HEK293 (cell line): Measurements from ENCODE around the gene MTHFD1L.

ENCODE experiments used
- CTCF ChIA-PET: fragments of 350-600 bp; formaldehyde crosslinking; extraction: SDS; loops from one replicate; lab custom pipeline; 2021; ENCODE audit warnings: antibody characterized with exemption; lab: Yijun Ruan, JAX
- POLR2A ChIA-PET: fragments of 300-600 bp; formaldehyde crosslinking; extraction: SDS; loops from one replicate; lab custom pipeline; 2020; ENCODE audit warnings: antibody characterized with exemption, inconsistent platforms; lab: Yijun Ruan, JAX
- H3K27ac ChIP-seq: fragments of 200-500 bp; sonication (Bioruptor generic); 2 replicates; pipeline ENCODE4 v1.5.1; 2014; ENCODE audit warnings: low read depth, low read length, control low read depth, inconsistent platforms; ENCODE audit errors: extremely low read depth
- H3K36me3 ChIP-seq, 2 experiments: fragments of 200-500 bp in 1 of 2; sonication (Bioruptor generic) in 1 of 2; 1 replicate in 1 of 2; 2 replicates in 1 of 2; pipeline ENCODE4 v1.5.1; 2014 to 2017; ENCODE audit warnings: inconsistent platforms in 2 of 2, low read length in 2 of 2; ENCODE audit not compliant: control insufficient read depth in 2 of 2, insufficient read depth in 1 of 2
- H3K4me1 ChIP-seq: fragments of 200-500 bp; sonication (Bioruptor generic); 2 replicates; pipeline ENCODE4 v1.5.1; 2014; ENCODE audit warnings: mild to moderate bottlenecking, low read length, inconsistent platforms; ENCODE audit not compliant: control insufficient read depth, insufficient read depth
- H3K4me3 ChIP-seq: 2 replicates; pipeline ENCODE4 v1.5.1; 2011; ENCODE audit warnings: low read depth, mild to moderate bottlenecking, control low read depth, low read length, moderate library complexity
- H3K9me3 ChIP-seq: fragments of 200-500 bp; sonication (Bioruptor generic); 2 replicates; pipeline ENCODE4 v1.5.1; 2014; ENCODE audit warnings: low read depth, low read length, inconsistent platforms; ENCODE audit not compliant: control insufficient read depth, insufficient read depth
- BCL11A ChIP-seq: fragments of 450-650 bp; formaldehyde crosslinking; IDR thresholded peaks from 2 replicates; pipeline ENCODE4 v1.5.1; 2016; ENCODE audit warnings: low read depth, missing biosample characterization, missing genetic modification characterization
- HOXC10 ChIP-seq: sonication (generic); formaldehyde crosslinking; IDR thresholded peaks from 2 replicates; pipeline ENCODE4 v1.8.1; 2023; ENCODE audit warnings: mild to moderate bottlenecking, missing genetic modification reagents
- KLF16 ChIP-seq: fragments of 450-650 bp; formaldehyde crosslinking; IDR thresholded peaks from 2 replicates; pipeline ENCODE4 v1.5.1; 2017; ENCODE audit warnings: missing biosample characterization, missing genetic modification characterization
- KLF7 ChIP-seq: fragments of 450-650 bp; formaldehyde crosslinking; IDR thresholded peaks from 2 replicates; pipeline ENCODE4 v1.5.1; 2016; ENCODE audit warnings: missing biosample characterization, missing genetic modification characterization, borderline replicate concordance
- MEIS1 ChIP-seq: sonication (generic); formaldehyde crosslinking; IDR thresholded peaks from 2 replicates; pipeline ENCODE4 v1.8.1; 2022; ENCODE audit warnings: missing genetic modification reagents, mild to moderate bottlenecking, borderline replicate concordance
- OSR2 ChIP-seq: fragments of 450-650 bp; formaldehyde crosslinking; IDR thresholded peaks from 2 replicates; pipeline ENCODE4 v1.5.1; 2016; ENCODE audit warnings: missing biosample characterization, missing genetic modification characterization
- SCRT1 ChIP-seq: fragments of 450-650 bp; formaldehyde crosslinking; IDR thresholded peaks from 2 replicates; pipeline ENCODE4 v1.5.1; 2016; ENCODE audit warnings: missing biosample characterization, missing genetic modification characterization, borderline replicate concordance
- ZBTB1 ChIP-seq: fragments of 450-650 bp; formaldehyde crosslinking; IDR thresholded peaks from 2 replicates; pipeline ENCODE4 v1.5.1; 2016; ENCODE audit warnings: missing biosample characterization, missing genetic modification characterization
- ZBTB17 ChIP-seq: fragments of 450-650 bp; formaldehyde crosslinking; IDR thresholded peaks from 2 replicates; pipeline ENCODE4 v1.5.1; 2016; ENCODE audit warnings: missing biosample characterization, missing genetic modification characterization
- ZBTB8A ChIP-seq: fragments of 450-650 bp; formaldehyde crosslinking; IDR thresholded peaks from 2 replicates; pipeline ENCODE4 v1.5.1; 2016; ENCODE audit warnings: missing biosample characterization, missing genetic modification characterization
- ZFHX2 ChIP-seq: fragments of 450-650 bp; formaldehyde crosslinking; conservative IDR thresholded peaks from 2 replicates; pipeline ENCODE4 v1.5.1; 2016; ENCODE audit warnings: missing biosample characterization, missing genetic modification characterization
- ZNF266 ChIP-seq: fragments of 450-650 bp; formaldehyde crosslinking; IDR thresholded peaks from 2 replicates; pipeline ENCODE4 v1.5.1; 2016; ENCODE audit warnings: missing biosample characterization, missing genetic modification characterization, low read depth
- ZNF366 ChIP-seq: fragments of 450-650 bp; formaldehyde crosslinking; conservative IDR thresholded peaks from 2 replicates; pipeline ENCODE4 v1.5.1; 2016; ENCODE audit warnings: missing biosample characterization, missing genetic modification characterization
- ZNF530 ChIP-seq: fragments of 450-650 bp; formaldehyde crosslinking; IDR thresholded peaks from 2 replicates; pipeline ENCODE4 v1.5.1; 2016; ENCODE audit warnings: low read depth, missing biosample characterization, missing genetic modification characterization
- ZNF558 ChIP-seq: fragments of 450-650 bp; formaldehyde crosslinking; IDR thresholded peaks from 2 replicates; pipeline ENCODE4 v1.5.1; 2016; ENCODE audit warnings: missing biosample characterization, missing genetic modification characterization
- ZNF600 ChIP-seq: fragments of 450-650 bp; formaldehyde crosslinking; IDR thresholded peaks from 2 replicates; pipeline ENCODE4 v1.5.1; 2016; ENCODE audit warnings: missing biosample characterization, missing genetic modification characterization
- ZNF626 ChIP-seq: fragments of 450-650 bp; sonication (Bioruptor Pico); formaldehyde crosslinking; IDR thresholded peaks from 2 replicates; pipeline ENCODE4 v1.5.1; 2018; ENCODE audit warnings: missing biosample characterization, missing genetic modification characterization, inconsistent platforms
- ZNF629 ChIP-seq: fragments of 450-650 bp; formaldehyde crosslinking; IDR thresholded peaks from 2 replicates; pipeline ENCODE4 v1.5.1; 2017; ENCODE audit warnings: missing biosample characterization, missing genetic modification characterization
- ZNF660 ChIP-seq: fragments of 450-650 bp; IDR thresholded peaks from 2 replicates; pipeline ENCODE4 v1.5.1; 2018; ENCODE audit warnings: missing biosample characterization, mild to moderate bottlenecking, missing genetic modification characterization
- ZNF664 ChIP-seq: fragments of 450-650 bp; formaldehyde crosslinking; IDR thresholded peaks from 2 replicates; pipeline ENCODE4 v1.5.1; 2016; ENCODE audit warnings: missing biosample characterization, missing genetic modification characterization
- ZNF701 ChIP-seq: fragments of 450-650 bp; formaldehyde crosslinking; IDR thresholded peaks from 2 replicates; pipeline ENCODE4 v1.5.1; 2016; ENCODE audit warnings: missing biosample characterization, missing genetic modification characterization
- ZSCAN16 ChIP-seq: fragments of 450-650 bp; formaldehyde crosslinking; IDR thresholded peaks from 2 replicates; pipeline ENCODE4 v1.5.1; 2016; ENCODE audit warnings: missing biosample characterization, missing genetic modification characterization
- TF ChIP-seq, protein P1 (sequence below): fragments of 450-650 bp; formaldehyde crosslinking; optimal IDR thresholded peaks from 2 replicates; pipeline ENCODE3; 2016; ENCODE audit warnings: missing biosample characterization, mild to moderate bottlenecking, missing genetic modification characterization

The MTHFD1L gene

DNA sequence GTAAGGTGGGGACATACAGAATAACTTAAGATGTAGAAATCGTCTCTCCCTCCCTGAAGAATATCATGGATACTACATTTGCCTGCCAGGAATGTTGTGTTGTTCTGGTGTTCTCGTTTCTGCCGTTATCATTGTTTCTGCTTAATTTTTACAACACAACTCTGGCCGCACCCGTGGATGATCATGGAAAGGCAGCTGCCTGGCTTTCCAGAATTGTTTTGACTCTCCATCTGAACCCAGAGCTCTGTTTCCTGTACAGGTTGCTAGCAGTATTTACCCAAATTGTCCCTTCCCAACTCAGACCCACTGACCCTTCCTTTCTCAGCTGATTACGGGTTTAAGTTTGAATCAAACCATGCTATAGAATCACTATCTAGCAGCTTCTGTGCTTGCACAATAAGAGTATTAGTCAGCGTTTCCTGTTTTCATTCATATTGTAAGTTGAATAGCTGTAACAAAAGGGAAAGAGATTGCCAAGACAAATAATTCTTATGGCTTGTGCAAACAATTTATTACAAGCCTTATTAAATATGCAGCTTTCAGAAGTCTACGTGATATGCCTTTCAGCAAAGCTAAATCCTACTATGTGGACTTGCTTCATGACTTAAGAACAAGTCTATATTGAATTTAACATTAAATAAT lies 139.0 kb downstream of the MTHFD1L start (continued):
- TF ChIP-seq ZNF558 (tag by site-specific recombination) (peak; percentile 58), OSR2 (peak; percentile 61), BCL11A (tag by site-specific recombination) (no peak), ZNF701 (no peak), KLF7 (tag by site-specific recombination) (no peak), ZNF600 (peak; percentile 77), ZBTB8A (tag by site-specific recombination) (no peak), ZSCAN16 (tag by site-specific recombination) (no peak), ZBTB17 (tag by site-specific recombination) (peak; percentile 65), SCRT1 (tag by site-specific recombination) (no peak), ZNF266 (tag by site-specific recombination) (no peak), ZNF629 (tag by site-specific recombination) (peak; percentile 63), ZFHX2 (no peak), ZNF366 (tag by site-specific recombination) (0 out of 2 replicates have a peak, but pooled peaks have one; percentile 41), ZNF664 (tag by site-specific recombination) (no peak), HOXC10 (CRISPR knock-in tag) (0 out of 2 replicates have a peak, but pooled peaks have one; percentile 43)

DNA sequence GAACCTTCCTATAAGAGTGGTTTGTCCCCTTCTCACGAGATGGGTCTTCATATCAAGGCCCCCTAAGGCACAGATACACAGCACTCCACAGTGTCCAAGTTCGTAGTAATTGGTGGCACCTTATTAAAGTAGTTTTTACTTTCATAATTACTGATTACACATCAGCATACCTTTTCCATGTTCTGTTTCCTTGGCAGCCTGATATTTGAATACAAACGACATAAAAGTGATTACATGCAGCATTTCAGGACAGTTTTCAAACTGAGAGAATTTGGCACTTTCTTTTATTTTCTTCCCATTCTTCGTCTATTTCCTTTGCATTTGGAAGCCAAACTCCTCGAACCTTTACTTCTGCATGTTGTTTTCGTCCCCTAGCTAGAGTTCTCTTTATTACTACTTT lies 139.7 kb downstream of the MTHFD1L start:
- H3K27ac ChIP-seq: no peak overlapping the region
- no peaks in the 10 kb centered on the region for H3K9me3 ChIP-seq
- POLR2A ChIA-PET: no interaction called here
- TF ChIP-seq ZNF266 (tag by site-specific recombination): no peak
- no peak for TF ChIP-seq ZBTB1 (tag by site-specific recombination)
- TF ChIP-seq ZNF626 (tag by site-specific recombination): no peak
- TF ChIP-seq ZNF701: no peak
- no peak for TF ChIP-seq MEIS1 (CRISPR knock-in tag)
- no peak for TF ChIP-seq ZNF629 (tag by site-specific recombination)
- TF ChIP-seq, protein P1, sequence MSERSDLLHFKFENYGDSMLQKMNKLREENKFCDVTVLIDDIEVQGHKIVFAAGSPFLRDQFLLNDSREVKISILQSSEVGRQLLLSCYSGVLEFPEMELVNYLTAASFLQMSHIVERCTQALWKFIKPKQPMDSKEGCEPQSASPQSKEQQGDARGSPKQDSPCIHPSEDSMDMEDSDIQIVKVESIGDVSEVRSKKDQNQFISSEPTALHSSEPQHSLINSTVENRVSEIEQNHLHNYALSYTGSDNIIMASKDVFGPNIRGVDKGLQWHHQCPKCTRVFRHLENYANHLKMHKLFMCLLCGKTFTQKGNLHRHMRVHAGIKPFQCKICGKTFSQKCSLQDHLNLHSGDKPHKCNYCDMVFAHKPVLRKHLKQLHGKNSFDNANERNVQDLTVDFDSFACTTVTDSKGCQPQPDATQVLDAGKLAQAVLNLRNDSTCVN (tag by site-specific recombination): no peak
- TF ChIP-seq ZNF660 (tag by site-specific recombination): no peak
- H3K36me3 ChIP-seq: no peaks in the 10 kb centered on the region
- no peak overlapping the region for H3K4me3 ChIP-seq
- H3K4me1 ChIP-seq: peaks cover 10% of the 10 kb centered on the region
- CTCF ChIA-PET: interaction anchor here (1.1 to 3.7 kb wide), 5 partner anchors 10 to 363 kb away, joined by 3 to 45 read pairs (median 5); no protein-coding TSS in a partner anchor

DNA sequence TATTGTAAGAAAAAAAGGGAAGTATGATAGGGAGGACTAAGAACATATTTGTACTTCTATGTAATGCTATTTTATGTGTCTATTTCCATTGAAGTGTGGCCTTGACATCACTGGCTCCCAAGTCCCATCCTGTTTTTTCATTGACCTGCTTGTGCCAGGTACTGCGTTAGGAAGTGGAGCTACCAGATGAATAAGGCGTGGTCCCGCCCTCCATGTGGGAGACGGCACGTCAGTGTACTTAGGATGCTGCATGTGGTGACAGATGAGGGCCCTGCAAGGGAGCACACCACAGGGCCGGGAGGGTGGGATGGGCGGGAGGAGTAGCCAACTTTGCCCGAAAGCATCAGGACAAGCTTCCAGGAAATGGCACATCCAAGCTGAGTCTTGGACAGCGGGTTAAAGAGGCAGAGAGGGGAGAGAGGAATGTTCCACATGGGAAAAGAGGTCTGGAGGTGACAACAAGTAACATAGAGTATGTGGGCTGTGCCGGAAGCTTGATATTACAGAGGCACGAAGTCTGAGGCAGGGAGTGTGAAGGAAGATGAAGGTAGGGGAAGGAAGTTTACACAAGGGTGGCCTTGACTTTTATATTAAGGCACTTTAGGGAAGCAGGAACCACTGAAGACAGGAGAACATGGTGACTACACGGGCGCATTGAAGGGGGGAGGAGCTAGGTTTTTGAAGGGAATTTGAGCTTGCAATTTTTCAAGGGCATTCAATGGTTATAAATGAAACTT lies 140.6 kb downstream of the MTHFD1L start:
- Histone ChIP-seq H3K36me3 (no peaks in the 10 kb centered on the region), H3K9me3 (no peaks in the 10 kb centered on the region), H3K4me1 (peaks cover 10% of the 10 kb centered on the region), H3K4me3 (no peak overlapping the region), H3K27ac (no peak overlapping the region)
- ChIA-PET CTCF (interaction anchor here (0.7 to 3.7 kb wide), 6 partner anchors 9 to 1393 kb away, joined by 3 to 45 read pairs (median 4); no protein-coding TSS in a partner anchor), POLR2A (no interaction called here)
- no peak for TF ChIP-seq ZNF558 (tag by site-specific recombination)
- TF ChIP-seq ZNF530 (tag by site-specific recombination): no peak
- TF ChIP-seq ZBTB8A (tag by site-specific recombination): no peak
- TF ChIP-seq KLF16 (tag by site-specific recombination): no peak
